CD4-positive, alpha-beta T cell treated with Interferon alpha-2 for 1 hour (primary cell): ENCODE measurements around the gene HSPA4.

Experiments used
- DNase-seq, 2 donors: peaks; one replicate each; pipeline ENCODE4 v3.0.0-alpha.2; 2020 to 2022

Gene HSPA4

GRCh38 chr5:133106761-133107572, 55.2 kb downstream of the HSPA4 start:
- DNase-seq, result no peak

- DNase-seq, result no peak
These were observed 56.7 kb downstream of the HSPA4 start for GRCh38 chr5:133108481-133108921.

GRCh38 chr5:133109655-133110483, 58.1 kb downstream of the HSPA4 start:
- DNase-seq, result no peak

- DNase-seq, result no peak
These were observed 58.9 kb downstream of the HSPA4 start for GRCh38 chr5:133110709-133111108.

GRCh38 chr5:133111299-133111698, 59.5 kb downstream of the HSPA4 start:
- DNase-seq, result peak; percentile 76

- no peak for DNase-seq
These were observed 60.3 kb downstream of the HSPA4 start for GRCh38 chr5:133112026-133112660.

GRCh38 chr5:133113331-133114061, 61.7 kb downstream of the HSPA4 start:
- no peak for DNase-seq

GRCh38 chr5:133114166-133114932, 62.5 kb downstream of the HSPA4 start:
- DNase-seq, result no peak

- no peak for DNase-seq
These were observed 63.1 kb downstream of the HSPA4 start for GRCh38 chr5:133114933-133115310.

GRCh38 chr5:133116601-133117000, 64.8 kb downstream of the HSPA4 start:
- no peak for DNase-seq

- no peak for DNase-seq
These were observed 65.5 kb downstream of the HSPA4 start for GRCh38 chr5:133117166-133117911.

GRCh38 chr5:133117912-133118445, 66.2 kb downstream of the HSPA4 start:
- no peak for DNase-seq

- no peak for DNase-seq
These were observed 66.9 kb downstream of the HSPA4 start for GRCh38 chr5:133118741-133119140.

- no peak for DNase-seq
These were observed 67.5 kb downstream of the HSPA4 start for GRCh38 chr5:133119233-133119711.

- no peak for DNase-seq
These were observed 68.4 kb downstream of the HSPA4 start for GRCh38 chr5:133120156-133120750.

- no peak for DNase-seq
These were observed 69.3 kb downstream of the HSPA4 start for GRCh38 chr5:133121080-133121479.

- no peak for DNase-seq
These were observed 69.9 kb downstream of the HSPA4 start for GRCh38 chr5:133121611-133122150.

- DNase-seq, result no peak
These were observed 70.9 kb downstream of the HSPA4 start for GRCh38 chr5:133122711-133123110.

GRCh38 chr5:133123297-133123696, 71.5 kb downstream of the HSPA4 start:
- no peak for DNase-seq

GRCh38 chr5:133124891-133125290, 73.1 kb downstream of the HSPA4 start:
- DNase-seq, result no peak
